H1 (cell line): ENCODE measurements around the gene DSC3. TPM values are rescaled to one million over a fixed set of nuclear protein-coding genes. Genes with fewer than 3 reads are reported as not detected.

ENCODE experiments used
- CTCF ChIA-PET: fragments of 300-600 bp; sonication (Branson Sonifier 250); formaldehyde crosslinking; loops from one replicate; lab custom pipeline; 2021; ENCODE audit not compliant: partially characterized antibody; lab: Charles Lee
- POLR2A ChIA-PET: fragments of 300-600 bp; sonication (Branson Sonifier 250); formaldehyde crosslinking; loops from one replicate; lab custom pipeline; 2021; ENCODE audit warnings: inconsistent platforms; ENCODE audit not compliant: partially characterized antibody; lab: Charles Lee
- DNase-seq, 2 experiments: peaks; one replicate each; pipeline versions ENCODE4 v3.0.0 to v3.0.0-alpha.2; 2010 to 2022; ENCODE audit warnings: low spot score in 2 of 2, low read depth in 1 of 2, mixed read lengths in 1 of 2
- FAIRE-seq: peaks from 2 replicates; lab custom pipeline; 2011; peaks lifted over from hg19 to GRCh38; lab: Jason Lieb, UNC
- H2AFZ ChIP-seq: 2 replicates; pipeline ENCODE4 v1.8.1; 2012; ENCODE audit warnings: low read length, inconsistent platforms
- H2AK5ac ChIP-seq: 2 replicates; pipeline ENCODE4 v1.6.1; 2013; ENCODE audit warnings: low read depth, low read length
- H2BK120ac ChIP-seq: replicated peaks from 2 replicates; pipeline ENCODE3; 2013; ENCODE audit warnings: low read depth, low read length, inconsistent platforms
- H2BK12ac ChIP-seq: 2 replicates; pipeline ENCODE4 v1.6.1; 2013; ENCODE audit warnings: low read depth, low read length
- H2BK15ac ChIP-seq: 2 replicates; pipeline ENCODE4 v1.6.1; 2013; ENCODE audit warnings: low read length
- H2BK20ac ChIP-seq: 2 replicates; pipeline ENCODE4 v1.6.1; 2013; ENCODE audit warnings: low read length
- H2BK5ac ChIP-seq: 2 replicates; pipeline ENCODE4 v1.6.1; 2013; ENCODE audit warnings: low read depth, low read length
- H3K14ac ChIP-seq: 2 replicates; pipeline ENCODE4 v1.6.1; 2013; ENCODE audit warnings: inconsistent platforms; ENCODE audit not compliant: insufficient read length
- H3K18ac ChIP-seq: 2 replicates; pipeline ENCODE4 v1.6.1; 2013; ENCODE audit warnings: low read length; ENCODE audit errors: extremely low read depth
- H3K23ac ChIP-seq: 2 replicates; pipeline ENCODE4 v1.6.1; 2013; ENCODE audit warnings: inconsistent platforms; ENCODE audit not compliant: insufficient read length
- H3K23me2 ChIP-seq: 2 replicates; pipeline ENCODE4 v1.6.1; 2013; ENCODE audit warnings: low read depth, low read length
- H3K27ac ChIP-seq: 2 replicates; pipeline ENCODE4 v1.6.1; 2011; ENCODE audit warnings: low read depth, low read length, inconsistent platforms
- H3K27me3 ChIP-seq, 4 experiments: replicated peaks in 1 of 4; 1 replicate in 1 of 4; 2 replicates in 3 of 4; pipeline versions ENCODE4 v1.6.1 to v1.8.1; 2011 to 2013; ENCODE audit warnings: low read length in 3 of 4, mild to moderate bottlenecking in 3 of 4, inconsistent platforms in 2 of 4, mixed read lengths in 2 of 4, moderate library complexity in 1 of 4; ENCODE audit not compliant: control insufficient read depth in 3 of 4, insufficient read depth in 3 of 4; ENCODE audit errors: extremely low read depth in 1 of 4
- H3K36me3 ChIP-seq, 4 experiments: 2 replicates each; pipeline versions ENCODE4 v1.6.1 to v1.8.1; 2011 to 2013; ENCODE audit warnings: mild to moderate bottlenecking in 4 of 4, low read length in 3 of 4, moderate library complexity in 2 of 4, control low read depth in 1 of 4, inconsistent platforms in 1 of 4; ENCODE audit not compliant: insufficient read depth in 4 of 4, control insufficient read depth in 2 of 4
- H3K4ac ChIP-seq: replicated peaks from 2 replicates; pipeline ENCODE3; 2013; ENCODE audit warnings: low read length, low read depth, mixed read lengths, inconsistent platforms; ENCODE audit not compliant: insufficient read length
- H3K4me1 ChIP-seq, 4 experiments: replicated peaks in 1 of 4; 1 replicate in 1 of 4; 2 replicates in 3 of 4; pipeline versions ENCODE4 v1.6.1 to v1.8.1; 2011 to 2013; ENCODE audit warnings: low read length in 3 of 4, inconsistent platforms in 2 of 4, mixed read lengths in 1 of 4; ENCODE audit not compliant: insufficient read depth in 4 of 4, control insufficient read depth in 3 of 4
- H3K4me2 ChIP-seq, 2 experiments: 2 replicates each; pipeline versions ENCODE4 v1.6.1 to v1.8.1; 2011 to 2013; ENCODE audit warnings: low read depth in 2 of 2, low read length in 2 of 2, control low read depth in 1 of 2, inconsistent platforms in 1 of 2, mild to moderate bottlenecking in 1 of 2; ENCODE audit not compliant: insufficient read depth in 1 of 2
- H3K4me3 ChIP-seq, 4 experiments: fragments of 200-600, 300-600 bp in 1 of 4; sonication (generic), shearing (Covaris generic), sonication (Bioruptor Twin) in 1 of 4; 2 replicates each; pipeline versions ENCODE4 v1.5.1 to v1.8.1; 2011 to 2016; ENCODE audit warnings: low read length in 4 of 4, low read depth in 3 of 4, control low read depth in 2 of 4, inconsistent platforms in 2 of 4, mild to moderate bottlenecking in 2 of 4, mixed read lengths in 1 of 4, moderate library complexity in 1 of 4; ENCODE audit not compliant: insufficient read depth in 2 of 4; ENCODE audit errors: extremely low read depth in 1 of 4
- H3K56ac ChIP-seq: replicated peaks from 2 replicates; pipeline ENCODE3; 2013; ENCODE audit warnings: low read depth, mild to moderate bottlenecking, mixed read lengths, low read length, inconsistent platforms; ENCODE audit not compliant: insufficient read length
- H3K79me1 ChIP-seq: 2 replicates; pipeline ENCODE4 v1.6.1; 2013; ENCODE audit warnings: low read depth, low read length, control low read depth
- H3K79me2 ChIP-seq, 2 experiments: 2 replicates each; pipeline versions ENCODE4 v1.6.1 to v1.8.1; 2012 to 2013; ENCODE audit warnings: low read length in 2 of 2, mild to moderate bottlenecking in 2 of 2, inconsistent platforms in 1 of 2; ENCODE audit not compliant: insufficient read depth in 2 of 2, control insufficient read depth in 1 of 2
- H3K9ac ChIP-seq, 4 experiments: replicated peaks in 1 of 4; 1 replicate in 1 of 4; 2 replicates in 3 of 4; pipeline versions ENCODE4 v1.6.1 to v1.8.1; 2011 to 2013; ENCODE audit warnings: low read depth in 3 of 4, low read length in 3 of 4, control low read depth in 2 of 4, mild to moderate bottlenecking in 2 of 4, moderate library complexity in 2 of 4, inconsistent platforms in 1 of 4; ENCODE audit errors: extremely low read depth in 1 of 4
- H3K9me3 ChIP-seq, 2 experiments: 2 replicates each; pipeline versions ENCODE4 v1.6.1 to v1.8.1; 2012 to 2013; ENCODE audit warnings: mild to moderate bottlenecking in 2 of 2, moderate library complexity in 2 of 2, control low read depth in 1 of 2, inconsistent platforms in 1 of 2, low read depth in 1 of 2, low read length in 1 of 2, mixed read lengths in 1 of 2; ENCODE audit not compliant: insufficient read depth in 2 of 2
- H4K20me1 ChIP-seq, 2 experiments: replicated peaks in 1 of 2; 2 replicates each; pipeline versions ENCODE3 to v1.8.1; 2011 to 2013; ENCODE audit warnings: inconsistent platforms in 2 of 2, low read length in 2 of 2, mild to moderate bottlenecking in 1 of 2; ENCODE audit not compliant: insufficient read depth in 2 of 2, control insufficient read depth in 1 of 2
- H4K5ac ChIP-seq: 2 replicates; pipeline ENCODE4 v1.6.1; 2013; ENCODE audit warnings: low read length, low read depth, mixed read lengths, inconsistent platforms; ENCODE audit not compliant: insufficient read length
- H4K8ac ChIP-seq: 2 replicates; pipeline ENCODE4 v1.8.0; 2013; ENCODE audit warnings: mild to moderate bottlenecking, moderate library complexity, low read length, inconsistent platforms; ENCODE audit not compliant: insufficient read depth; ENCODE audit errors: extremely low read depth
- H4K91ac ChIP-seq: replicated peaks from 2 replicates; pipeline ENCODE3; 2013; ENCODE audit warnings: low read length, mixed read lengths, inconsistent platforms; ENCODE audit not compliant: insufficient read length
- POLR2A ChIP-seq, 2 experiments: IDR thresholded peaks; 1 replicate in 1 of 2; 2 replicates in 1 of 2; pipeline ENCODE4 v1.6.1; 2011; ENCODE audit warnings: low read depth in 2 of 2, low read length in 2 of 2, mild to moderate bottlenecking in 2 of 2; ENCODE audit errors: control extremely low read depth in 1 of 2
- RXRA ChIP-seq: IDR thresholded peaks from 2 replicates; pipeline ENCODE4 v1.6.1; 2011; ENCODE audit warnings: low read depth, mild to moderate bottlenecking, low read length, moderate library complexity; ENCODE audit not compliant: insufficient read depth
- SAP30 ChIP-seq: fragments of 300-600 bp; sonication (generic); IDR thresholded peaks from 2 replicates; pipeline ENCODE4 v1.7.1; 2012; ENCODE audit warnings: low read length, moderate library complexity, mild to moderate bottlenecking, inconsistent platforms; ENCODE audit not compliant: insufficient read depth, insufficient replicate concordance
- SP1 ChIP-seq: IDR thresholded peaks from 2 replicates; pipeline ENCODE4 v1.6.1; 2011; ENCODE audit warnings: low read depth, low read length
- TEAD4 ChIP-seq: IDR thresholded peaks from 2 replicates; pipeline ENCODE4 v1.6.1; 2012; ENCODE audit warnings: low read depth, low read length, inconsistent platforms, mixed read lengths
- WGBS, 2 experiments: shearing (Covaris generic) in 1 of 2; methylation state at CpG; one replicate each; pipeline versions ENCODE4 v1.1.6 to v1.1.7; 2013 to 2015; ENCODE audit warnings: low lambda C conversion rate in 2 of 2, mixed read lengths in 2 of 2, inconsistent platforms in 1 of 2, low coverage in 1 of 2, missing lambda C conversion rate in 1 of 2; ENCODE audit not compliant: insufficient replicate concordance in 2 of 2, insufficient coverage in 1 of 2, insufficient read length in 1 of 2; ENCODE audit errors: extremely low coverage in 1 of 2, missing lambda C conversion rate in 1 of 2; 5-methylcytosine and 5-hydroxymethylcytosine counted together
- polyA plus RNA-seq, 7 experiments: library from polyadenylated mRNA; depleted of rRNA in 3 of 7; stranded (reverse) in 5 of 7; unstranded in 2 of 7; fragments of >200 nt in 5 of 7; fragments of 200-250 nt in 2 of 7; gene quantifications; 1 replicate in 5 of 7; 2 replicates in 1 of 7; 4 replicates in 1 of 7; pipeline versions ENCODE4 v1.2.1 to v1.2.3, GENCODE V29; 2011 to 2013; ENCODE audit warnings: missing spikeins in 2 of 7, mixed read lengths in 2 of 7
- total RNA-seq: library from RNA; stranded (reverse); fragmentation: NEBNext Ultra II Directional; extraction: Animal tissue kit (Norgen Biotek cat#: 25700); gene quantifications from 2 replicates; pipeline ENCODE4 v1.2.1, GENCODE V29; 2021

Gene DSC3
- total and polyA plus RNA-seq, 2 of the 8 experiments (the other 6 are each of a cell fraction or from before 2014, with no cell fraction given), result 0.70 to 3.7 TPM

- no peak overlapping the region for H2AFZ ChIP-seq
- H4K5ac ChIP-seq, result no peak overlapping the region
- H4K8ac ChIP-seq, result no peak overlapping the region
- H3K4ac ChIP-seq, result no peak overlapping the region
- no peaks in the 10 kb centered on the region for H3K4me1 ChIP-seq
- H3K56ac ChIP-seq, result no peak overlapping the region
- H2BK20ac ChIP-seq, result no peak overlapping the region
- H2BK120ac ChIP-seq, result no peak overlapping the region
- no peak overlapping the region for H3K23ac ChIP-seq
- 90% methylated on average over 3 of the region's 3 CpGs; no CpG with 5 or more reads in 1 of the 2 experiments for WGBS, 2 experiments
- no peaks in the 10 kb centered on the region for H3K27me3 ChIP-seq
- H3K4me3 ChIP-seq, result no peak overlapping the region
- no peak for TF ChIP-seq SP1
- TF ChIP-seq TEAD4, result no peak
- no peak for TF ChIP-seq SAP30
- no peak for TF ChIP-seq POLR2A (IDR thresholded peaks at IDR 0.05; ENCODE audit: control extremely low read depth in 1 of 2, low read depth in 2 of 2, low read length in 2 of 2)
- TF ChIP-seq RXRA, result no peak
- no peak overlapping the region for H3K14ac ChIP-seq
- H2BK5ac ChIP-seq, result no peak overlapping the region
- DNase-seq (no peak), FAIRE-seq (no peak)
- no peaks in the 10 kb centered on the region for H3K9me3 ChIP-seq
- H3K4me2 ChIP-seq, result no peak overlapping the region
- H2BK15ac ChIP-seq, result no peak overlapping the region
- H4K91ac ChIP-seq, result no peak overlapping the region
- CTCF ChIA-PET, result interaction anchor here (0.5 kb wide), 1 partner anchor 58 kb away, joined by 3 read pairs; no protein-coding TSS in a partner anchor
- H3K27ac ChIP-seq, result no peak overlapping the region
- H3K79me1 ChIP-seq, result no peaks in the 10 kb centered on the region
- no peak overlapping the region for H3K18ac ChIP-seq
- H3K23me2 ChIP-seq, result no peaks in the 10 kb centered on the region
- H4K20me1 ChIP-seq, result no peaks in the 10 kb centered on the region
- POLR2A ChIA-PET, result no interaction called here
- H3K9ac ChIP-seq, result no peak overlapping the region
- H2BK12ac ChIP-seq, result no peak overlapping the region
- no peak overlapping the region for H2AK5ac ChIP-seq
- H3K36me3 ChIP-seq, result no peaks in the 10 kb centered on the region
- no peaks in the 10 kb centered on the region for H3K79me2 ChIP-seq
Observed at GRCh38 chr18:30954262-30954661, 88.3 kb downstream of the DSC3 start.
